ENCODE measurements around the gene TRPM3.
"Not testable (repeated sequence)": the region's sequence is repeated elsewhere in the genome, so short reads cannot be mapped to it uniquely, and the experiment has no call there.

The TRPM3 gene

GRCh38 chr9:70641031-70641430 lies 480.4 kb downstream of the TRPM3 start:
- DNase-seq: no peak

- no peak for DNase-seq
Observed at GRCh38 chr9:70639853-70640814, 481.3 kb downstream of the TRPM3 start.

GRCh38 chr9:70635790-70636189 lies 485.6 kb downstream of the TRPM3 start:
- no peak for DNase-seq

GRCh38 chr9:70634696-70635095 lies 486.7 kb downstream of the TRPM3 start:
- no peak for DNase-seq

GRCh38 chr9:70630971-70631370 lies 490.4 kb downstream of the TRPM3 start:
- no peak for DNase-seq

- DNase-seq: not testable (repeated sequence)
Observed at GRCh38 chr9:70629080-70629685, 492.2 kb downstream of the TRPM3 start.

GRCh38 chr9:70625078-70625477 lies 496.3 kb downstream of the TRPM3 start:
- no peak for DNase-seq

GRCh38 chr9:70618784-70619183 lies 502.6 kb downstream of the TRPM3 start:
- DNase-seq: no peak

GRCh38 chr9:70617033-70617828 lies 504.2 kb downstream of the TRPM3 start:
- DNase-seq: no peak

GRCh38 chr9:70616228-70616990 lies 505.0 kb downstream of the TRPM3 start:
- DNase-seq: no peak

- DNase-seq: no peak
Observed at GRCh38 chr9:70615464-70616138, 505.8 kb downstream of the TRPM3 start.

GRCh38 chr9:70614786-70615463 lies 506.5 kb downstream of the TRPM3 start:
- DNase-seq: no peak

GRCh38 chr9:70613024-70613768 lies 508.2 kb downstream of the TRPM3 start:
- DNase-seq: no peak

- DNase-seq: no peak
Observed at GRCh38 chr9:70610287-70610644, 511.2 kb downstream of the TRPM3 start.

- no peak for DNase-seq
Observed at GRCh38 chr9:70609542-70610286, 511.7 kb downstream of the TRPM3 start.

- no peak for DNase-seq
Observed at GRCh38 chr9:70609011-70609410, 512.4 kb downstream of the TRPM3 start.

GRCh38 chr9:70607926-70608325 lies 513.5 kb downstream of the TRPM3 start:
- DNase-seq: no peak

GRCh38 chr9:70607329-70607728 lies 514.1 kb downstream of the TRPM3 start:
- DNase-seq: no peak

GRCh38 chr9:70603020-70603411 lies 518.4 kb downstream of the TRPM3 start:
- DNase-seq: no peak
